Astrocyte (in vitro differentiated cells and primary cell): Measurements from ENCODE around the gene ITGAE.

Experiments
- EZH2 ChIP-seq: IDR thresholded peaks from 2 replicates; pipeline ENCODE4 v1.6.1; 2012; ENCODE audit warnings: mild to moderate bottlenecking, low read length, inconsistent platforms; ENCODE audit not compliant: insufficient read depth
- TF ChIP-seq, protein P1 (sequence below): IDR thresholded peaks from 2 replicates; pipeline ENCODE4 v1.5.1; 2011; ENCODE audit warnings: low read depth, mild to moderate bottlenecking, inconsistent platforms, low read length, moderate library complexity; ENCODE audit not compliant: insufficient read depth

DNA sequence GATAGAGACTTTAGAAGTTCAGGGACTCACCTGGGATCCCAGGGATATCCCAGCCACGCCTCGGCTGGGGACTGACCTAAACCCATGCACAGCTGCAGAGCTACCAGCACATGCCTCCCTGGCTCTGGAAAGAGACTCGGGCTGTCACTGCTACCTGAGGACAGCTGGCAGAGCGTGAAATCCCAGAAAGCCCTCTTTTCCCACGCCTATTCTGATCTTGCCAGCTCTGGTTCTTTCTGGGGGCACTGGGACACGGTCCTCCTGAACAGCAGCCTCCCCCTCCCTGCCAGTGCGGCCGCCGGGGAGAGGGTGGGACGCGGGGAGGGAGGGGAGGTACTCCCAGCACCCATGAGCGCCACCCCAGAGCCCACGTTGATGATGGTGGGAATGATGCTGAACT is 115.8 kb downstream of the ITGAE start:
- TF ChIP-seq, protein P1, sequence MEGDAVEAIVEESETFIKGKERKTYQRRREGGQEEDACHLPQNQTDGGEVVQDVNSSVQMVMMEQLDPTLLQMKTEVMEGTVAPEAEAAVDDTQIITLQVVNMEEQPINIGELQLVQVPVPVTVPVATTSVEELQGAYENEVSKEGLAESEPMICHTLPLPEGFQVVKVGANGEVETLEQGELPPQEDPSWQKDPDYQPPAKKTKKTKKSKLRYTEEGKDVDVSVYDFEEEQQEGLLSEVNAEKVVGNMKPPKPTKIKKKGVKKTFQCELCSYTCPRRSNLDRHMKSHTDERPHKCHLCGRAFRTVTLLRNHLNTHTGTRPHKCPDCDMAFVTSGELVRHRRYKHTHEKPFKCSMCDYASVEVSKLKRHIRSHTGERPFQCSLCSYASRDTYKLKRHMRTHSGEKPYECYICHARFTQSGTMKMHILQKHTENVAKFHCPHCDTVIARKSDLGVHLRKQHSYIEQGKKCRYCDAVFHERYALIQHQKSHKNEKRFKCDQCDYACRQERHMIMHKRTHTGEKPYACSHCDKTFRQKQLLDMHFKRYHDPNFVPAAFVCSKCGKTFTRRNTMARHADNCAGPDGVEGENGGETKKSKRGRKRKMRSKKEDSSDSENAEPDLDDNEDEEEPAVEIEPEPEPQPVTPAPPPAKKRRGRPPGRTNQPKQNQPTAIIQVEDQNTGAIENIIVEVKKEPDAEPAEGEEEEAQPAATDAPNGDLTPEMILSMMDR: no peak
- TF ChIP-seq EZH2: no peak
